Measurements from ENCODE around the gene NTM. TPM values are rescaled to one million over a fixed set of nuclear protein-coding genes. Genes with fewer than 3 reads are reported as not detected.

NTM gene
- total RNA-seq, 3 donors from 2014 or later = 0.66 to 9.0 (median 1.0) TPM

GRCh38 chr11:131664816-131665215 lies 294.4 kb downstream of the NTM start:
- intact Hi-C loops (cut with DNase I; ENCODE audit: low total_unique reads) = no loop called here
- H3K27ac ChIP-seq = no peak overlapping the region
- H3K4me3 ChIP-seq = no peak overlapping the region
- H3K27me3 ChIP-seq = no peaks in the 10 kb centered on the region
- H3K9me3 ChIP-seq = no peaks in the 10 kb centered on the region
- H3K4me1 ChIP-seq = no peaks in the 10 kb centered on the region
- DNase-seq (ENCODE audit: low spot score in 2 of 2) = no peak
- H3K36me3 ChIP-seq = no peaks in the 10 kb centered on the region
- TF ChIP-seq POLR2AphosphoS5 (IDR thresholded peaks at IDR 0.05) (no peak), POLR2A (IDR thresholded peaks at IDR 0.05) (no peak), CTCF (IDR thresholded peaks at IDR 0.05) (no peak)

GRCh38 chr11:131665344-131665968 lies 295.0 kb downstream of the NTM start:
- intact Hi-C loops (cut with DNase I; ENCODE audit: low total_unique reads) = no loop called here
- no peaks in the 10 kb centered on the region for H3K36me3 ChIP-seq
- TF ChIP-seq POLR2AphosphoS5 (IDR thresholded peaks at IDR 0.05) (no peak), CTCF (IDR thresholded peaks at IDR 0.05) (no peak), POLR2A (IDR thresholded peaks at IDR 0.05) (no peak)
- no peak overlapping the region for H3K4me3 ChIP-seq
- H3K27ac ChIP-seq = no peak overlapping the region
- no peak for DNase-seq (ENCODE audit: low spot score in 2 of 2)
- no peaks in the 10 kb centered on the region for H3K27me3 ChIP-seq
- no peaks in the 10 kb centered on the region for H3K4me1 ChIP-seq
- no peaks in the 10 kb centered on the region for H3K9me3 ChIP-seq

- no peak for DNase-seq (ENCODE audit: low spot score in 2 of 2)
- Histone ChIP-seq H3K27ac (no peak overlapping the region), H3K4me3 (no peak overlapping the region), H3K9me3 (no peaks in the 10 kb centered on the region), H3K4me1 (no peaks in the 10 kb centered on the region), H3K36me3 (no peaks in the 10 kb centered on the region), H3K27me3 (no peaks in the 10 kb centered on the region)
- no peak for TF ChIP-seq CTCF (IDR thresholded peaks at IDR 0.05)
- no peak for TF ChIP-seq POLR2A (IDR thresholded peaks at IDR 0.05)
- no peak for TF ChIP-seq POLR2AphosphoS5 (IDR thresholded peaks at IDR 0.05)
- intact Hi-C loops (cut with DNase I; ENCODE audit: low total_unique reads) = no loop called here
These were observed 295.6 kb downstream of the NTM start for GRCh38 chr11:131666006-131666405.

DNA sequence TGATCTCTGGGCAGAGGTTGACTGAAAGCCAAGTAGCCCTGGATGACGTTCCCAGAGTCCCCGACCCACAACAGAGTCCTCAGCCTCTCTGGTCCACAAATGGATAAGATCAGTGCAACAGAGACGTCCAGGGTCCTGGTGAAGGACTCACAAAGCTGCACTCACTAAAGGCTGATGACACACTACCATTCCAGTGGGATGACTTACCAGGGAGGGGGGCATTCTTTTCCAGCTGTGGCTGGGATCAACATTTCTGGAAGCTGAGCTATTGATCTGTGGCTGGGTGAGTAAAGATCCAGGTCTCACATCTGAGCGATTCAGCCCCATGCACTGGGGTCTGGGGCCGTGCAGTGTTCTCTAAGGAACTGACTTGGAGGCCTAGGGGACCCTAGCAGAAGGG lies 296.2 kb downstream of the NTM start:
- intact Hi-C loops (cut with DNase I; ENCODE audit: low total_unique reads) = no loop called here

More for the DNA sequence above, 296.2 kb downstream of the NTM start:
- no peaks in the 10 kb centered on the region for H3K36me3 ChIP-seq
- TF ChIP-seq POLR2AphosphoS5 (IDR thresholded peaks at IDR 0.05) (no peak), CTCF (IDR thresholded peaks at IDR 0.05) (no peak), POLR2A (IDR thresholded peaks at IDR 0.05) (no peak)
- no peaks in the 10 kb centered on the region for H3K4me1 ChIP-seq
- H3K27ac ChIP-seq = no peak overlapping the region
- no peak overlapping the region for H3K4me3 ChIP-seq
- H3K9me3 ChIP-seq = no peaks in the 10 kb centered on the region
- DNase-seq (ENCODE audit: low spot score in 2 of 2) = no peak
- H3K27me3 ChIP-seq = no peaks in the 10 kb centered on the region

Data from breast epithelium (tissue), 4 donors.